HEK293 (cell line): ENCODE data around the gene MKLN1.

ENCODE experiments used
- YY1 ChIP-seq: fragments of 450-650 bp; formaldehyde crosslinking; IDR thresholded peaks from 2 replicates; pipeline ENCODE4 v1.5.1; 2018; ENCODE audit warnings: missing biosample characterization, missing genetic modification characterization
- ZNF747 ChIP-seq: fragments of 450-650 bp; formaldehyde crosslinking; IDR thresholded peaks from 2 replicates; pipeline ENCODE4 v1.5.1; 2016; ENCODE audit warnings: missing biosample characterization, missing genetic modification characterization
- TF ChIP-seq, protein P1 (sequence below): fragments of 450-650 bp; formaldehyde crosslinking; IDR thresholded peaks from 2 replicates; pipeline ENCODE4 v1.5.1; 2017; ENCODE audit warnings: missing biosample characterization, missing genetic modification characterization

DNA sequence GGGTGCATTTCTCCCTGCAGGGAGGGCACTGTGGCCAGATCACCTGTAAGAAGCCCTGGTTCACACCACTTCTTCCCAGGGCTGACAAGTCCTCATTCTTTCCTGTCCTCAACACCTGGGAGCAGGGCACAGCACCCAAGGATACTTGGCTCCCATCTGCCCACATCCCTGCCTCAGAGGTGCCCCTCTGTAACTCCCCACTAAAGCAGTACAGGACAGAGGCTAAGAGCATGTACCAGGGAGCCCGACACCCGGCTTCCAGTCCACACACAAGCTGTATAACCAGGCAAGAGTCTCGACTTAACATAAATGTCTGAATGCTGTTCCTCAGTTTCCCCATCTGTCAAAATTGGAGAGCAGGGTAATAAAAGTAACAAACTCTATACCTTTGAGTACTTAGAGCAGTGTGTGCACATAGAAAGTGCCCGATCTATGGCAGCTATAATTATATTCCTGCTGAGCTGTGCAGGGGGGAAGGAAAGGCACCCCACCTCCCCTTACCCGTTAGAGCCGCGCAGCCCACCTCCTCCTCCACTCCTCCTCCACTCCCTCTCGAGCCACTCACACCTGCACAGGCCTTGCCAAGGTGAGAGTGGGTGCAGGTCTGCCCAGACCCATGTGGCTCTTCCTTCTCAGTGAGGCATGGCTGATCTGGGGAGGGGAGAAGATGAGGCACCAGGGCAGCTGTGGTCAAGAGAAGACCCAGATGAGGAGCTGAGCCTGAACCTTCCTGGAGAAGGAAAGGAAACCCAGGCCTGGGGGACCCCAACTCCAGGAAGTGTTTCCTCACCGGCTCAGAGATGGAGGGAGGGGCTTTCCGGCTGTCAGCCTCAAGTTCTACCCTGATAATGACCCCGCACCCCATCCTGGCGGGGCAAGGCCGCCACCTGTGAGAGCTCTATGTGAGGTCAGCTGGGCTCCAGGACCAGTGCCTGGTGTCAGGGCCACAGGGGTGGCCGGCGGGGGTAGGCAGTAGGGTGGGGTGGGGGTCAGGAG, 206.2 kb downstream of the MKLN1 start:
- TF ChIP-seq ZNF747 (no peak), YY1 (no peak)
- TF ChIP-seq, protein P1, sequence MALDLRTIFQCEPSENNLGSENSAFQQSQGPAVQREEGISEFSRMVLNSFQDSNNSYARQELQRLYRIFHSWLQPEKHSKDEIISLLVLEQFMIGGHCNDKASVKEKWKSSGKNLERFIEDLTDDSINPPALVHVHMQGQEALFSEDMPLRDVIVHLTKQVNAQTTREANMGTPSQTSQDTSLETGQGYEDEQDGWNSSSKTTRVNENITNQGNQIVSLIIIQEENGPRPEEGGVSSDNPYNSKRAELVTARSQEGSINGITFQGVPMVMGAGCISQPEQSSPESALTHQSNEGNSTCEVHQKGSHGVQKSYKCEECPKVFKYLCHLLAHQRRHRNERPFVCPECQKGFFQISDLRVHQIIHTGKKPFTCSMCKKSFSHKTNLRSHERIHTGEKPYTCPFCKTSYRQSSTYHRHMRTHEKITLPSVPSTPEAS (tag by site-specific recombination), result no peak
